Cardiac muscle cell (in vitro differentiated cells and primary cell): Measurements from ENCODE around the gene AGAP2. TPM values are rescaled to one million over a fixed set of nuclear protein-coding genes. Genes with fewer than 3 reads are reported as not detected.
A peak's percentile ranks its signal among the peaks of the same experiment; 100 is the strongest.

Experiments
- DNase-seq, 2 donors: peaks; one replicate each; pipeline versions ENCODE4 v3.0.0 to v3.0.0-alpha.2; 2010 to 2017; ENCODE audit warnings: low read depth in 1 of 2, low spot score in 1 of 2
- H3K27ac ChIP-seq: fragments of 200-600 bp; sonication (generic); 2 replicates; pipeline ENCODE4 v1.5.1; 2016
- H3K27me3 ChIP-seq: fragments of 200-600 bp; sonication (generic); 2 replicates; pipeline ENCODE4 v1.6.0; 2016; ENCODE audit warnings: control low read depth
- H3K36me3 ChIP-seq: fragments of 200-600 bp; sonication (generic); 2 replicates; pipeline ENCODE4 v1.5.1; 2016; ENCODE audit warnings: control low read depth
- H3K4me1 ChIP-seq: fragments of 200-600 bp; sonication (generic); 2 replicates; pipeline ENCODE4 v1.8.1; 2017; ENCODE audit warnings: low read depth, mild to moderate bottlenecking, mixed run types
- H3K4me3 ChIP-seq: fragments of 200-600 bp; sonication (generic); 2 replicates; pipeline ENCODE4 v1.5.1; 2016; ENCODE audit warnings: mild to moderate bottlenecking
- H3K9me3 ChIP-seq: fragments of 200-600 bp; sonication (generic); 2 replicates; pipeline ENCODE4 v1.5.1; 2017; ENCODE audit warnings: low read depth, mild to moderate bottlenecking, control low read depth
- polyA plus RNA-seq: library from polyadenylated mRNA; unstranded; fragments of >200 nt; fragmentation: Nextera tagmentation; extraction: Ambion mirVana; gene quantifications from 2 replicates; pipeline ENCODE4 v1.2.1, GENCODE V29; 2016
- total RNA-seq: library from RNA; depleted of rRNA; stranded (reverse); fragments of >200 nt; gene quantifications from 2 replicates; pipeline ENCODE4 v1.2.3, GENCODE V29; 2016
- TF ChIP-seq, protein P1 (sequence below): IDR thresholded peaks from 2 replicates; pipeline ENCODE4 v1.5.1; 2012; ENCODE audit warnings: low read depth, mild to moderate bottlenecking, low read length

Gene AGAP2
- total and polyA plus RNA-seq, 2 experiments from 2014 or later: 0.10 to 0.33 TPM

DNA sequence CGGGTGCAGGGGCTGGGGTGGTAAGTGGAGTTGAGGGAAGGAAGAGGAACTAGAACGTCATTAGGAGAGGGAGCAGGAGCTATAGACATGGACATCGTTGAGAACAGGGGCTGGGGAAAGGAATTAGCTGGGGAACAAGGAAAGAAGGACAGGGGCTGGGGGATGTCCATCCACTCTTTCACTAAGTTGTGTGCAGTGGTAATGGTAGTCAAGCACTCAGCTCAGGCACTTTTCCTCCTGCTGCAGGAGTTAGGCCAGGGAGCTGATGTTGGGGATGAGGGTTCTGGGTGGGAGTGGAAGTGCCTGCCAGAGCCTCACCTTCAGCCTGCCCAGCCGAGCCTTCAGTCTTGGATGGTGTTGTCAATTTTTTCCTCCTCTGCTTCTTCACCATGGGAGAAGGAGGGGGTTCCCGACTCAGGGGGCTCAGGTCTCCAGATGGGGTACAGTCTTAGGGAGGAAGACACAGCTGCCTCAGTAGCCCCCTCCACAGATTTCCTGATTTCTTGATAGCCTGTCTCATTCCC is 9.2 kb downstream of the AGAP2 start:
- no peak for DNase-seq
- H3K27me3 ChIP-seq: peaks cover 99% of the 10 kb centered on the region

GRCh38 chr12:57727758-57728395 is 10.7 kb downstream of the AGAP2 start:
- Histone ChIP-seq H3K4me1 (peaks cover 4% of the 10 kb centered on the region), H3K4me3 (no peak overlapping the region), H3K36me3 (no peaks in the 10 kb centered on the region), H3K27me3 (peaks cover 98% of the 10 kb centered on the region), H3K9me3 (no peaks in the 10 kb centered on the region), H3K27ac (no peak overlapping the region)
- DNase-seq: peak in 1 of 2 donors; percentile 77
- TF ChIP-seq, protein P1, sequence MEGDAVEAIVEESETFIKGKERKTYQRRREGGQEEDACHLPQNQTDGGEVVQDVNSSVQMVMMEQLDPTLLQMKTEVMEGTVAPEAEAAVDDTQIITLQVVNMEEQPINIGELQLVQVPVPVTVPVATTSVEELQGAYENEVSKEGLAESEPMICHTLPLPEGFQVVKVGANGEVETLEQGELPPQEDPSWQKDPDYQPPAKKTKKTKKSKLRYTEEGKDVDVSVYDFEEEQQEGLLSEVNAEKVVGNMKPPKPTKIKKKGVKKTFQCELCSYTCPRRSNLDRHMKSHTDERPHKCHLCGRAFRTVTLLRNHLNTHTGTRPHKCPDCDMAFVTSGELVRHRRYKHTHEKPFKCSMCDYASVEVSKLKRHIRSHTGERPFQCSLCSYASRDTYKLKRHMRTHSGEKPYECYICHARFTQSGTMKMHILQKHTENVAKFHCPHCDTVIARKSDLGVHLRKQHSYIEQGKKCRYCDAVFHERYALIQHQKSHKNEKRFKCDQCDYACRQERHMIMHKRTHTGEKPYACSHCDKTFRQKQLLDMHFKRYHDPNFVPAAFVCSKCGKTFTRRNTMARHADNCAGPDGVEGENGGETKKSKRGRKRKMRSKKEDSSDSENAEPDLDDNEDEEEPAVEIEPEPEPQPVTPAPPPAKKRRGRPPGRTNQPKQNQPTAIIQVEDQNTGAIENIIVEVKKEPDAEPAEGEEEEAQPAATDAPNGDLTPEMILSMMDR: no peak

More for the DNA sequence above, 9.2 kb downstream of the AGAP2 start:
- Histone ChIP-seq H3K4me1 (peaks cover 4% of the 10 kb centered on the region), H3K27ac (no peak overlapping the region), H3K9me3 (no peaks in the 10 kb centered on the region), H3K36me3 (no peaks in the 10 kb centered on the region), H3K4me3 (no peak overlapping the region)
- TF ChIP-seq, protein P1: no peak

GRCh38 chr12:57726884-57727757 is 11.4 kb downstream of the AGAP2 start:
- peak overlapping the region; percentile 20 for H3K4me3 ChIP-seq
- DNase-seq: peak; percentile 64 to 73
- TF ChIP-seq, protein P1: peak; percentile 45
- peaks cover 4% of the 10 kb centered on the region for H3K4me1 ChIP-seq
- H3K27ac ChIP-seq: no peak overlapping the region
- peaks cover 90% of the 10 kb centered on the region for H3K27me3 ChIP-seq
- no peaks in the 10 kb centered on the region for H3K9me3 ChIP-seq
- H3K36me3 ChIP-seq: no peaks in the 10 kb centered on the region

DNA sequence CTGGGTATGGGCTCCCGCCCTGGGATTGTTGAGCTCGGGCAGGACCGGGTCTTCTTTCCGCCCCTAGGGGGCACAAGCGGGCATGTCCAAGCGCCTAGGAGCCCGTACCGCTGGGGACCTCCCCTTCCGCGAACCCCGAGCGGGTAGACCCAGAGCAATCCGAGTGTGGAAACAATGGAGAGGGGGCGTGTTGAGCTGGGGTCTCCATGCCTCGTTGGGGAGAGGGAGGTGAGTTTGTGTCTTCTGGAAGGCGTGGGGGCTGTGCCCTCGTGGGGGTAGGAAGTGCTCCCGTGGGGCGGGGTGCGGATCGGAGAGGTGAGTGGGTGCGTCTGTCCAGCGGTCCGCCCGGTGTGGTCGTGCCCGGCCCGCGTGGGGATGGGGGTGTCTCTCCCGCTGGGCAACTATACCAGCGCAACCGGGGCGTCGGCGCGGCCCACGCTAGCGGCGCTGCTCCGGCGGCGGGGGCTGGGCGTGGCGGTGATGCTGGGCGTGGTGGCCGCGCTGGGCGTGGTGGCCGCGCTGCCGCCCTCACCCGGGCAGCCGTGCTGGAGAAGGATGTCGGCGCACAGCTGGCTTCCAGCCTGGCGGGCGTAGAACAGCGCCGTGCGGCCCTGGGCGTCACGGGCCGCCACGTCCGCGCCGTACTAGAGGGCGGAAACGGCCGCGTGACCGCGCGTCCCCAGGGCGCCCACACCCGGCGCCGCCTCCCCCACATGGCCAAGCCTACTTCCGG is 12.2 kb downstream of the AGAP2 start:
- Histone ChIP-seq H3K9me3 (no peaks in the 10 kb centered on the region), H3K27ac (no peak overlapping the region), H3K4me3 (peak overlapping the region; percentile 20), H3K36me3 (no peaks in the 10 kb centered on the region), H3K27me3 (peaks cover 82% of the 10 kb centered on the region), H3K4me1 (peaks cover 4% of the 10 kb centered on the region)
- DNase-seq: peak; percentile 69 to 87
- TF ChIP-seq, protein P1: peak; percentile 88

DNA sequence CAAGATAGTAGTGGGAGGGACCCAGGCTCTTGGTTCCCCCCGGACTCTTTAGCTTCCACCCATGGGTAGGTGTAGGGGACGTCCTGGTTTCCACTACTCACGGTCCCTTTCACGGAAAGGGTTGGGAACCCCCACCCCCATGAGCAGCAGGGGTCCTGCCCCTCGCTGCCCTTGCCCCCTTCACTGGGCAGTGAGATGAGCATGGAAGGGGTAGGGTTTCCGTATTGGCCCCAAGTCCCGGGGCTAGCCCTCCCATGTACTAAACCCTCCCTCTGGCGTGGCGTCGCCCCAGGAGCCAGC is 12.7 kb downstream of the AGAP2 start:
- H3K27ac ChIP-seq: no peak overlapping the region
- TF ChIP-seq, protein P1: no peak
- peaks cover 77% of the 10 kb centered on the region for H3K27me3 ChIP-seq
- H3K4me1 ChIP-seq: peaks cover 4% of the 10 kb centered on the region
- H3K9me3 ChIP-seq: no peaks in the 10 kb centered on the region
- no peak for DNase-seq
- no peaks in the 10 kb centered on the region for H3K36me3 ChIP-seq
- H3K4me3 ChIP-seq: peak overlapping the region; percentile 20
